OCI-LY1 (cell line): ENCODE results near the gene P2RY2.

ENCODE experiments used
- CTCF ChIP-seq: fragments of 200-600 bp; sonication (generic), shearing (Covaris generic); IDR thresholded peaks from 2 replicates; pipeline ENCODE4 v1.5.1; 2017; ENCODE audit warnings: mild to moderate bottlenecking, antibody characterized with exemption, low read length, moderate library complexity, mixed read lengths
- EZH2 ChIP-seq: fragments of 200-600 bp; sonication (generic), shearing (Covaris generic); IDR thresholded peaks from 2 replicates; pipeline ENCODE4 v1.8.0; 2017; ENCODE audit warnings: borderline replicate concordance, mixed run types, mild to moderate bottlenecking, antibody characterized with exemption, low read length, moderate library complexity, mixed read lengths

- no peak for TF ChIP-seq EZH2
- TF ChIP-seq CTCF = peak; percentile 89
Observed at GRCh38 chr11:73242251-73243092, 24.4 kb downstream of the P2RY2 start.
